NCI-H1048 (cell line): ENCODE measurements around the gene ATP9B.
A peak's percentile ranks its signal among the peaks of the same experiment; 100 is the strongest.
"Not testable (repeated sequence)": the region's sequence is repeated elsewhere in the genome, so short reads cannot be mapped to it uniquely, and the experiment has no call there.

ENCODE experiments used
- DNase-seq: peaks from one replicate; lab custom pipeline; 2025; lab: John Stamatoyannopoulos, UW

Gene ATP9B

DNA sequence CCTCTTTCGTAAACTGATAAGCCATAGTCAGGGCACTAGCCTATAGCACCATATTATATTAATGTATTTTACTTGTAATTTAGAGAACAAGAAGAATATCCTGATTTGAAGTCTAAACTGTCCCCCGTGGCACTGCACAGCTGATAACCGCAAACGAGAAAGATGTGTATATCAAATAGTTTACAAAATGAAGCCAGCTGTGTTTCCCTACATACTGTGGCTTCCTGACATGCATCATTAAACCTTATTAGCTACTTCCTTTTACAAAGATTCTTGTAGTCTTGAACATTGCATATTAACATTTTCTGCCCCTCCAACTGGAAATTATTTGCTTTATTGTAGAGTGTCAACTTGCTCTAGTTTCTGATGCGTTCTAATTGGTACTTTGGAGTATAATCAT, 173.1 kb downstream of the ATP9B start:
- DNase-seq, result no peak

DNA sequence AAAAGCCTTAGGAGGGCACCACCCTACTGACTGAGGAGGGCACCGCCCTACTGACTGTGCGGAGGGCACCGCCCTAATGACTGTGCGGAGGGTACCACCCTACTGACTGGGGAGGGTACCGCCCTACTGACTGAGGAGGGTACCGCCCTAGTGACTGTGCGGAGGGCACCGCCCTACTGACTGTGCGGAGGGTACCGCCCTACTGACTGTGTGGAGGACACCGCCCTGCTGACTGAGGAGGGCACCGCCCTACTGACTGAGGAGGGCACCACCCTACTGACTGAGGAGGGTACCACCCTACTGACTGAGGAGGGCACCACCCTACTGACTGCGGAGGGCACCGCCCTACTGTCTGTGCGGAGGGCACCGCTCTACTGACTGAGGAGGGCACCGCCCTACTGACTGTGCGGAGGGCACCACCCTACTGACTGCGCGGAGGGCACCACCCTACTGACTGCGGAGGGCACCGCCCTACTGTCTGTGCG, 176.4 kb downstream of the ATP9B start:
- no peak for DNase-seq

DNA sequence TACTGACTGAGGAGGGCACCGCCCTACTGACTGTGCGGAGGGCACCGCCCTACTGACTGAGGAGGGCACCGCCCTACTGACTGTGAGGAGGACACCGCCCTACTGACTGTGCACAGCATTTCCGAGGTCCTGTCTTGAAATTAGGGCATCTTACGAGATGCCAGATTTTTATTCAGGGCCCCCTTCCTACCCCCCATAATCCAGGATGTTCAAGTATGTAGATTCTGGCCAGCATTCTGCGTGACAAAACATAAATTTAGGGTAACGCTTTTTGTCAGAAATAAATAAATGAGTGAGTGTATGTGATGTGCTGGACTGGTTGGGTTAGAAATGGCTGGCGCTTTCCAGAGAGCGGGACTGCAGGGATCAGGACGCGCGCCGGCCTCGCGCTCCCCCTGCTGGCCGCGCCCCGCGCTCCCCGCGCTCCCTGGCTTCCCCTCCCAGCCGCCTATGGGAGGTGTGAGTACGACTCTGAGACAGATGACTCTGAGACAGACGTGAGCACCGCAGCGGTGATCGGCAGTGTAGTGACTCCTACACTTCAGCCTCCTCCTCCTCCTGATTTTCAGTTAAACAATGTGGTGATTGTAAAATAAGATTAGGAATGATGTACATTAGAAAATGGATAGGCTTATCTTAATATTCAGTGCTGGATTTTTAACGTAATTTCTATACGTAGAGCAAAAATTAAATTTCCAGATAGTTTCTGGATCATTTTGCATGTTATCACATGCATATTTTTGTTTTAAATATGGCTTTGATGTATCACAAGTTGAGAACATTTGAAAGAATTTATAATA, 177.3 kb downstream of the ATP9B start:
- DNase-seq, result peak; percentile 51

DNA sequence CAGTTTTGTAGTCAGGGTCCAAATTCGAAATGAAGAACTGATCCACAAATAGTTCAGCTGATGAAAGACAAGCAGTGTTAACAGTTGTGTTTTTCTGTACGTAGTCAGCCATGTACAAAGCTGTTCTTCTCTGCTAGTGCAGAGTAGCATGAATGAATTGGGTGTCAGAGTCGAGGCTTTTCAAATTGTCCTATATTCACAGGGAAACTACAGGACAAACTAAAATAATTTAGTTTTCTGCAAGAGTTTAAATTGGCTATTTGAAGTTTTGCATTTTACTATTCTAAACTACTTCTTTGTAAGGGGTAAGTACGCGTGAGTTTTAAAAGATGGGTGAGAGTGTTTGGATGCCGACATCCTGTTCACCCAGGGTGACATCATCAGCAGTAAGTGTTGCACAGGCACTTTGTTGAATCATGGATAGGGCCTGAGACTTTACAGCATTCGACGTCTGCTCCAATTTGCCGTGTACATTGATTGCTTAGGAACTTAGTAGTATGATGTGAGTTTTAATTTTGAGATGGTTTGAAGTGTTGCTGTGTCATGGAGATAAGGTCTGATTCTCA, 179.4 kb downstream of the ATP9B start:
- no peak for DNase-seq

DNA sequence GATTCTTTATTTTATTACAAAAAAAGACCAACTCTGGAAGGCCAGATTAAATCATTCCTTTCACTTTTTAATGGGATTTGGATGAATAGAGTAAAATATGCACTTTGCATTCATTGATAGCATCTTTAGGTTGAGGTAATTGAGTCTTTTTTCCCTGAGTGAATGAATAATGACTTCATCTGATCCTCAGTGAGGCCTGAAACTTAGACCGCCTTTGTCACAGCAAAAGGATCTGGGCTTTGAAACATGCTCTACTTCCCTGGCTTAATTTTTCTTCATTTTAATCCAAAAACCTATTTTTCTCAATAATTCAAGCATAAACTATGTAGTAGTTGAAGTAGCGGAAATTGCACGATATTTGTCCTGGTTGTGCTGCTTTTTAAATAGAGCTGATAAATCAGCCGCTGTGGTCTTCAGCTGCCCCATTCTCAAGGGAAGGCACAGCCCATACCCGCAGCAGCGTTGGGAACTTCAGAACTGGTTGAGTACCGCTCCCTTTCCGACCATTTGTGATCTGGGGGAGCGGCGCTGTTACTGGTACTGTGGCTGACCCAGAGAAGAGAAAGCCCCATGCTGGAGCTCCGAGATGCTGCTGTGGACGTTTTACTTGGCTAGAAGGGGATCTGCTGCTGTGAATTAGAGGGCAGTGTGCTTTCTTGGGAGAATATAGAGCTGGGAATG, 181.2 kb downstream of the ATP9B start:
- no peak for DNase-seq

DNA sequence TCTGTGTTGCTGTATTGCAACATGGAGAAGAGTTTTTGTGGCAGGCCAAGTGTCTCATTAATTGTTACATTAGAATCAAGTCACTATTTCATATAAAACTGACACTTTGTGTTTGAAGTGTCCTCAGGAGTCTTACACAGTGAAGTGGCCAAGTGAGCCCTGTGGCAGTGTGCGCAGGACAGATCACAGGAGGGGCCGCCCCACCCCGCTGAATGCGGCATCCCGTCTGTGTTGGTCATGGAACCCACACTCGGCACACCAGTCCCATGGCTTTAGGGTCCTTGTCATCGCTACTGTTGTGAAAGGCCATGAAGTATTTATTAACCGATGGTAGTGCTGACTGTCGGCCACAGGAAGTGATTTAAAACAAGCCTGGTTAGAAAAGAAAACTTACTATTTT, 181.8 kb downstream of the ATP9B start:
- no peak for DNase-seq

DNA sequence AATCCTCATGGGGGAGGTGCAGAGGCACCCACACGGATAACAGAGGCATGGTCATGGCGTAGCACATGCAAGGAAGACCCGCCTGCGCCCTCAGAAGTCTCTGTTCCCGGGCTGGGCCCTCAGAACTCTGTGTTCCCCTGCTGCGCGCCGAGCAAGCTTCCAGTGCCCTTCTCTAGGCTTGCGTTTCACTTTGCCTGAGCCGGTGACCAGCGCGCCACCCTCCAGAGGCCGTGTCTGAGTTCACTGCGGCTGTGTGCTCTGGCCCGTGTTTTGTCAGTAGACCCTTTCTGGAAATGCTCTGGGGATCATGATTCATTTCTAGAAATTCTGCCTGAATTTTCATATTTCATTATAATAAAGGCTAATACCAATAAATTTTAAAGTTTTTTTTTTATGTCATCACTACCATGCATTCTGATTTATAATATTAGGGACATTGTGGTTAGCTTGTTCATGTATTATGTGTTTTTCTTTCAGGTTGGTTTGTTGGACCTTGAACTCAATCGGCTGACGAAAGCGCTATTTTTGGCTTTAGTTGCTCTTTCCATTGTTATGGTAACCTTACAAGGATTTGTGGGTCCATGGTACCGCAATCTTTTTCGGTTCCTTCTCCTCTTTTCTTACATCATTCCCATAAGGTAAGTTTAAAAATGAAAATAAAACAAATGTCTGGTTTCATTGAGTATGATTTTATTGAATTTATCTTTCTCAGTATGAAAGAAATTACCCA, 183.9 kb downstream of the ATP9B start:
- DNase-seq, result no peak

DNA sequence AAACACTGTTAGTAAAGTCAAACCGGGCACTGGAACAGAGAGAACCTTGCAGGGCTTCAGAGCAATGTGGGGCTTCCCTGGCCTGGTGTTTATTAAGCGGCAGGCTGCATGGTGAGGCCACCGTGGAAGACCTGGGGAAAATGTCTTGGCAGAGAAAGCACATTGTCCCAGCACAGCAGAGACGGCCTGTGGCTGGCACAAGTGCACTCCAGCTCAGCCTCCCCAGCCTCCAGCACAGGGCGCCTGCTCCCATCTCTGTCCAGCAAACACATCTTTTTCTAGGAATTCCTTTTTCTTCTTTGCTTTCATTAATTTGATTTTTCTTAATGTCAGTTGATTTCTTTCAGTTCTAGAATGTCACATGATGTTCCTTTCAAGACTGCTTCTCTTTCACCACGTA, 188.3 kb downstream of the ATP9B start:
- no peak for DNase-seq

DNA sequence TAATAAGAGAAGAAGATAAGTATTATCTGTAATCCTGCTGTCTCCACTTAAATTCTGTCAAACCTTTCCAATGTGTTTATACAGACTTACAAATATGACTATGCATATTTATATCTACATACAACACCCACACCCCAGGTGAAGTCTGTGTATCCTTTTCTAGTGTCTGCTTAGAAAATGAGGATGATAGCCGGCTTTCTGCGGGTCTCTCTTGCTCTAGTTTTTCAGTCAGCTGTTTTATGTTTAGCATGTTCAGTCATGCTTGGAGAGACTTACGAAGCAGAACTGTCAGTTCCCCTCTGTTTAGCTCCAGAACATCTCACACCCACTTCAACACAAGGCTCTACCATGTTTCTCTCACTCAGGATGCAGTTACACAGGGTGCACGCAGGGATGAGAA, 189.3 kb downstream of the ATP9B start:
- DNase-seq, result no peak

DNA sequence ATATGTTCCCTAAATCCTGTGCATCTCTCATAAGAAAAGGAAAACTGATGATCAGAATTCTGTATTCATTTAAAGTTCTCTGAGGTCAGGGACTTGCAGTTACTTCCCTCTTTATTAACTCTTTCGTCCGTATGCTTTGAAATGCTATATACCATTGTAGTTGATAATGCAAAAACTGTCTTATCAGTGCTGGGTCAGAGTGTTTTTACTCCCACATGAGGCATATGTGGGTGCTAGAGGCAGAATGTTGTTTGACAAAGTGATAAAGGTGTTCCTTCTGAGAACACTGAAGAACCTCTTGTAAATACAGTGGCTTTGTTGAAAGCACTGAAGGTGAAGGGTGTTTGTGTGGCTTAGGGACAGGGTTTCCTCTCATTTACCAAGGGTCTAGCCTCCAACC, 190.0 kb downstream of the ATP9B start:
- DNase-seq, result no peak

DNA sequence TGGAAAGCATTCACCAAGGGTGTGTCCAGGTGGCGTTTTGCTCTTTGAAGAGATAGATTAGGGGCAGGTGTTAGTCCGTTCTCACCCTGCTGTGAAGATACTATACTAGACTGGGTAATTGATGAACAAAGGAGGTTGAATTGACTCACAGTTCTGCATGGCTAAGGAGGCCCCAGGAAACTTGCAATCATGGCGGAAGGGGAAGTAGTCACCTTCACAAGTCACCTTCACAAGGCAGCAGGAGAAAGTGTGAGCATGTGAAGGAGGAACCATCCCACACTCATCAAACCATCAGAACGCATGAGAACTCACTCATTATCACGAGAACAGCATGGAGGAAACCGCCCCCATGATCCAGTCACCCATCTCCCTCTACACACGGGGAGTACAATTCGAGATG, 190.8 kb downstream of the ATP9B start:
- DNase-seq, result no peak

DNA sequence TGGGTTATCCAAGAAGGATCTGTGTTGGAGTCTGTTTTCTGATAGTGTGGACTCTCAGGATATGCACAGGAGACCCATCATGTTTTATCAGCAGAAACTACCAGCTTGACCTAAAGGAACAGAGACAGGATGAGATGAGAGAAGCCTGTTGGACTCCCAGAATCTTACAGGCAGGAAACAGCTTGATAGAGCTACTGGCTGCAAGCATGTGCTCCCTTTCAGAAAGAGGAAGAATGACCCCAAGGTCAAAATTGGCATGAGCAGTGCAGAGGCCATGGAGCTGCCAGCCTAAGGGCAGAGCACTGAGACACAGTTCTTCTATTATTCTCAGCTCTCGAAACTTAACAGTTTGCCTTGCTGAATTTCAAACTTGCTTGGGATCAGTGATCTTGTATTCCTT, 191.3 kb downstream of the ATP9B start:
- no peak for DNase-seq

DNA sequence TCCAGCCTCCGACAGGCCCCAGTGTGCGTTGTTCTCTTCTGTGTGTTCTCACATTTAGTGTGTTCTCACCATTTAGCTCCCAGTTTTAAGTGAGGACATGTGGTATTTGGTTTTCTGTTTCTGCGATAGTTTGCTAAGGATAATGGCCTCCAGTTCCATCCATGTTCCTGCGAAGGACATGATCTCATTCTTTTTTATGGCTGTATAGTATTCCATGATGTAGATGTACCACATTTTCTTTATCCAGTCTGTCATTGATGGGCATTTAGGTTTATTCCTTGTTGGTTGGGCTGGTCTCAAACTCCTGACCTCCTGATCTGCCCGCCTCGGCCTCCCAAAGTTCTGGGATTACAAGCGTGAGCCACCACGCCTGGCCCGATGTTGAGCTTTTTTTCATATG, 195.9 kb downstream of the ATP9B start:
- DNase-seq, result not testable (repeated sequence)

DNA sequence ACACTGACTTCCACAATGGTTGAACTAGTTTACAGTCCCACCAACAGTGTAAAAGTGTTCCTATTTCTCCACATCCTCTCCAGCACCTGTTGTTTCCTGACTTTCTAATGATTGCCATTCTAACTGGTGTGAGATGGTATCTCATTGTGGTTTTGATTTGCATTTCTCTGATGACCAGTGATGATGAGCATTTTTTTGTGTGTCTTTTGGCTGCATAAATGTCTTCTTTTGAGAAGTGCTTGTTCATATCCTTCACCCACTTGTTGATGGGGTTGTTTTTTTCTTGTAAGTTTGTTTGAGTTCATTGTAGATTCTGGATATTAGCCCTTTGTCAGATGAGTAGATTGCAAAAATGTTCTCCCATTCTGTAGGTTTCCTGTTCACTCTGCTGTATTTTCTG, 202.6 kb downstream of the ATP9B start:
- DNase-seq, result not testable (repeated sequence)

DNA sequence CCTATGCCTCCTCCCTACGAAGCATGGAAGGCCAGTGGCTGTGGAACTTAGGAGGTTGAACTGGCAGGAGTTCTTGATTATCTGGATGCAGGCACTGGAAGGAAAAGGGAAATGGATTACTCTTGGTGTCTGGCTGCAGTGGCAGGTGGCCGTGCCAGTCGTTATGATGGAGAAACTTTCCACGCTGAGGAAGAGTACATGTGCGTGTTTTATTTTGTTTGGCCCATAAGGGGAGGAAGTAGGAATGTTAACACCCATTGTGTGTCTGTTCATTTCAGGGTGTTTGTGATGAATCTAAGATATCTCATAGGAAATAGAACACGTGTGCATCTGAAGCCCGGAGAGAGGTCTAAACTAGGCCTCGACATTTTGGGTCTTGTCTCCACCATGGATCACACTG, 203.7 kb downstream of the ATP9B start:
- DNase-seq, result no peak

DNA sequence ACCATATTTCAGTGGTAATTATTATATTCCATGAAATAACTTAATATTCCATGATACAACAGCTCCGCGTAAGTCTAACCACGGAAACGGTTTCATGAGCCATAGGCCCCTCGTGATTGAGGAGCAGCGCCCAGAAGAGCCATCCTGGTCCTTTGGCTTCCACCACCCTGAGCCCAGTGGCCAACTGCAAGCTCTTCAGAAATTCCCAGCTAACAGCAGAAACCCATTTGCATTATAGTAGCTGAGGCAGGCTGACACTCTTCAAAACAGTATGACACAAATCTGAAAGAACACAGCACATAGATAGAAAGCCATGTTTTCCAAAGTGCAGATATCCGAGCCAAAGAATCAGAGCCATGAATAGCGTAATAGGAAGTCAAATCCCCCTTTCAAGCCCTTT, 205.6 kb downstream of the ATP9B start:
- DNase-seq, result no peak

DNA sequence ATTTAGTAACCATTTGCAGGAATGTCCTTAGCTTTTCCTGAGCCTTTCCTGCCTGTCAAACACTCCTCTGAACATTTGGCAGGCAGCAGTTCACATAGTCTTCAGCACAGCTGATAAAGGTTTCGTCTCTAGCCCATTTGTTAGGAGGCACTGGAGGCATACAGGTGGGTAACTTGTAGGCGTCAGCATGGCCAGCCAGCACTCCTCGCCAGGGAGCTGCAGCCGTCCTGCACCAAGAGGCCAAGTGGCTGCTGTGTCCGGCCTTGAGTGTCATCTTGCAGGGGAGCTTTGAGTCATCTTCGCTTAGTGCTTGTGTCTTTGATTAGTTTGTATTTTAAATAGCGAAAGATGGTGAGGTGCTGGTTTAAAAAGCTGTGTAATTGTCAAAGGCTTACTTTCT, 206.3 kb downstream of the ATP9B start:
- no peak for DNase-seq

DNA sequence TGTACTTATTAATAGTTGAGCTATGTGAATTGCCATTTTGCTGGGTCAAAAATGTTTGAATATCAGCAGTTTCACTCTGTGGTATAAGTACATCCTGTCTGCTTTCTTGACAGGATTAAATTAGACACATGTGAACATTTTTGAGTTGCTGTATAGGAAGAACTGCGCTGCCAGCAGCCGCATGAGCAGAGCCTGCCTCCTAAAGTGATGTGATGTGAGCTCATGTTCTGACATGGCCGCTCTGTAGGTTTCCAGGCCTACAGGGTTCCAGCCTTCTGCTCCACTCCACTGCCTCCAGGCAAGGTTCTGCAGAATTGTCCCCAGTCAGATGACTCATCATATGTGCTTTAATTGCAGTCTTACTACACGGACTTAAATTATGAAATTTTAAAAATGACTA, 206.8 kb downstream of the ATP9B start:
- DNase-seq, result no peak

DNA sequence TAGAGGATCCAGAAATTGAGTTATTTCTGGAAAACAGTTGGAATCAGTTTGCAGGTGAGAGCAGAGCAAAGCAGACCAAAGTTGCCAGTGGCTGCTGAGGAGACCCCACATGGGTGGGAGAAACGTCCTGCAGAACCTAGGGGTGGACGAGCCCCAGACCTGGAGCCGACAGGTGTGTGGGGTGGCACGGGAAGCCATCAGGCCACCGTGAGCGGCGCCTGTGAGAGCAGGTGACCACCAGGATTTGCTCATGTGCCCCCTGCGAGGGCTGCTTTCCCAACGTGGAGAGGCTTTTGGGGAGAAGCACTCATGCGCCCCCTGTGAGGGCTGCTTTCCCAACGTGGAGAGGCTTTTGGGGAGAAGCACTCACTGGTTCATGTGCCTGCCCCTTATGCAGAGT, 209.7 kb downstream of the ATP9B start:
- no peak for DNase-seq

DNA sequence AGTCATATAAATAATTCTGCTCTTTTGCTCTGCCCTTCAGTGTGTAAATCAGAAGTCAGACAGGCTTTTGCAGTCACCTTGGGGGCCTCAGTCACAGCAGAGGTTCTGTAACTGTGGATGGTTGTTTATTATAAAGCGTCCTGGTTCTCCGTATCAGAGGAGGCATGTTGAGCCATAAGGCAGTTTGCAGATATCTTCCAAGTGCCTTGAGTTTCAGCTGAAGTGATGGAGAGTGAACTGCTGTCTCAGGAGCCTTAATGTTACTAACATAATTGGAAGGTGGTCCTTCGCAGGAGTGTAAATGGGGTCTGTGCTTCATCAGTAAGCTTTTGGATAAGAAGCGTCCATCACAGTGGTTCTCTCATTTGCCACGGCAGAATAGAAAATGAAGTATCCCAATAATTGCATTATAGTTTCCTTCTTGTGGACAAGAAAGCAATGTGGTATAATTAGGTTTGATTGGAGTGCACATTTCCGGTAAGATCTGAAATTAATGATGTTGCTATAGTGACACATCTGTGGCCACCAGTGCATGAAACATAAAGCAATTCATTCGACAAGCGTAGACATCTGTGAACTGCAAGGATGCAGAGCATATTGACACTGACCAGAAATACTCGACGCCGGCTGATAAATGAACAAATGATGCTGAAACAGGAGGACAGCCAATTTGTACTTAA, 214.1 kb downstream of the ATP9B start:
- no peak for DNase-seq

DNA sequence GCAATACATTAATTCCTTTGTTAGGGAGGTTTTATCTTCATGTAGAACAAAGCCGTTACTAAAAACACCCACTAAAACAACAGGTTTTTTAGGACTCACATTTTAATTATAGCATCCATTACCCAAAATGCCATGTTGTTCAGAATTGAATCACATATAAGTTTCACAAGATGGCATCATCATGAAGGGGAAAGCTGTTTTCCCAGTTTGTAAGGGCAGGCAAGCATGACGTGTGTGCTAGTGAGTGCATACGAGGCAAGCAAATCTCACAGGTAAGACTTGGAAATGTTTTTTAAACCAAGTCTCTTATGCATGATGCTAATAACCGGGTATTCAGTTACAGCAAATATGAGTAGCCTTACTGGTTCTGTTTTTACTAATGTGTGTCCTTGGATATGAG, 214.7 kb downstream of the ATP9B start:
- DNase-seq, result no peak

DNA sequence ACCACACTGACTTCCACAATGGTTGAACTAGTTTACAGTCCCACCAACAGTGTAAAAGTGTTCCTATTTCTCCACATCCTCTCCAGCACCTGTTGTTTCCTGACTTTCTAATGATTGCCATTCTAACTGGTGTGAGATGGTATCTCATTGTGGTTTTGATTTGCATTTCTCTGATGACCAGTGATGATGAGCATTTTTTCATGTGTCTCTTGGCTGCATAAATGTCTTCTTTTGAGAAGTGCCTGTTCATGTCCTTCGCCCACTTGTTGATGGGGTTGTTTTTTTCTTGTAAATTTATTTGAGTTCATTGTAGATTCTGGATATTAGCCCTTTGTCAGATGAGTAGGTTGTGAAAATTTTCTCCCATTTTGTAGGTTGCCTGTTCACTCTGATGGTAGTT, 216.0 kb downstream of the ATP9B start:
- DNase-seq, result not testable (repeated sequence)
